Activated CD8-positive, alpha-beta memory T cell treated with anti-CD3 and anti-CD28 coated beads for 36 hours (primary cell): ENCODE data around the gene IFI30. TPM values are rescaled to one million over a fixed set of nuclear protein-coding genes. Genes with fewer than 3 reads are reported as not detected.

Experiments used
- CTCF ChIA-PET: fragments of 350-600 bp; sonication (Branson Sonifier 250); formaldehyde crosslinking; loops from one replicate; lab custom pipeline; 2021; ENCODE audit warnings: antibody characterized with exemption; lab: Charles Lee
- POLR2A ChIA-PET: fragments of 350-600 bp; sonication (Branson Sonifier 250); formaldehyde crosslinking; loops from one replicate; lab custom pipeline; 2021; ENCODE audit warnings: antibody characterized with exemption; lab: Charles Lee
- total RNA-seq, 2 experiments: library from RNA; stranded (reverse); gene quantifications; one replicate each; pipeline ENCODE4 v1.2.3, GENCODE V29; 2021

Gene IFI30
- total RNA-seq, 2 experiments from 2014 or later, result 22.5 to 24.6 TPM

DNA sequence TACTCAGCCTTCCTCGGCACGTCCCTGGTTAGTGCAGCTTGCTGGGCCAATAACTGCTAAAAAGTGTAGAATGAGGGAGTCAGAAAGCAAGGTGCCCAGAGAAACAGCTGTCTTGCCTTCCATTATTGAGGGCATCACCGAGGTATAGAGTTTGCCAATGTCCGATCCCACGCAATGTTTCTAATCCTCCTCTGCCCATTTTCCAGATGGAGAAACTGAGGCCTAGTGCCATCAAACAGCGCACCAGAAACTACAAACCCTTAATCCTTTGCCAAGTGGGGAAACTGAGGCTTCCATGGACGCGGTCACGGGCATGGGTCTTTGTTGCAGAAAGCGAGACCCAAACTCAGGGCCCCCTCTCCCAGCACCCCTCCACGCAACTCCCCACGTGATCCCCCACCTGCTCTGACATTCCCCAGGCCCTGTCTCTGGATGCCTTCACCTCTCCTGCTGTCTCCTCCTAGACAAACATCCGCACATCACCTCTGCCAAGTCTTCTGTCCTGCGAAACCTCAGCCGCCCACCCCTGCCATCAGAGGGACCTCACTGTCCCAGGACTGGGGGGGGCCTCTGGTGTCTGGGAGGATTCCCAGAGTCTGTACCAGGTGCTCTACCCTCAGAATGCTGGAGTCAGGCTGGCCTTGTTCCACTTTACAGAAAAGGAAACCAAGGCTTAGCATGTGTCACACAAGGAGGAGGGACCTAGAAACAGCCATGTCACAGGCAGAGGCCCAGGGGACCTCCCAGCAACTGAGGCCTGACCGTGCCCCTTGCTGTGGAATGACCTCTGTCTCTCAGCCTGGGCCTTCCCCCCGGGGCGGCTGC, 53.6 kb downstream of the IFI30 start:
- CTCF ChIA-PET, result interaction anchor here (1.2 to 1.7 kb wide), 2 partner anchors 19 to 161 kb away, joined by 6 to 7 read pairs; no protein-coding TSS in a partner anchor

More for the DNA sequence above, 53.6 kb downstream of the IFI30 start:
- POLR2A ChIA-PET, result no interaction called here

Other genes starting within 250 kb of the IFI30 start
- 100 to 1,000 TPM; 182 to 184 TPM for gene CCDC124, start 240.8 kb upstream of the IFI30 start, total RNA-seq
- under 1 TPM in 1 of 2 experiments, not detected in 1; 0.15 TPM for gene KCNN1, start 206.7 kb upstream of the IFI30 start, total RNA-seq
- 10 to 100 TPM; 24.7 to 26.5 TPM for gene ARRDC2, start 165.6 kb upstream of the IFI30 start, total RNA-seq
- 10 to 100 TPM; 18.7 to 22.0 TPM for gene IL12RB1, start 86.9 kb upstream of the IFI30 start, total RNA-seq
- gene MAST3, start 76.0 kb upstream of the IFI30 start, total RNA-seq, result 10 to 100 TPM; 15.5 to 16.2 TPM
- 10 to 100 TPM; 18.6 to 19.5 TPM for gene PIK3R2, start 20.6 kb upstream of the IFI30 start, total RNA-seq
- gene MPV17L2, start 19.4 kb downstream of the IFI30 start, total RNA-seq, result 10 to 100 TPM; 20.4 to 21.6 TPM
- gene RAB3A, start 30.2 kb downstream of the IFI30 start, total RNA-seq, result 1 to 10 TPM; 6.3 to 6.5 TPM
- not detected for gene PDE4C, start 52.6 kb downstream of the IFI30 start, total RNA-seq
- gene IQCN, start 100.6 kb downstream of the IFI30 start, total RNA-seq, result under 1 TPM; 0.40 to 0.59 TPM
- gene JUND, start 107.8 kb downstream of the IFI30 start, total RNA-seq, result 100 to 1,000 TPM; 339 to 357 TPM
- gene LSM4, start 149.3 kb downstream of the IFI30 start, total RNA-seq, result 100 to 1,000 TPM; 385 to 395 TPM
- 10 to 100 TPM; 27.5 to 28.4 TPM for gene PGPEP1, start 166.8 kb downstream of the IFI30 start, total RNA-seq
- not detected for gene GDF15, start 212.3 kb downstream of the IFI30 start, total RNA-seq
- not detected for gene LRRC25, start 223.8 kb downstream of the IFI30 start, total RNA-seq
- 100 to 1,000 TPM; 151 to 158 TPM for gene SSBP4, start 245.6 kb downstream of the IFI30 start, total RNA-seq